GM06990 (cell line): ENCODE measurements around the gene LYRM9.
"Not testable (repeated sequence)": the region's sequence is repeated elsewhere in the genome, so short reads cannot be mapped to it uniquely, and the experiment has no call there.

Experiments used
- DNase-seq: peaks from one replicate; pipeline ENCODE4 v3.0.0-alpha.2; 2011; ENCODE audit not compliant: insufficient read length; ENCODE audit errors: extremely low read depth
- H3K27me3 ChIP-seq: replicated peaks from 2 replicates; pipeline ENCODE4 v1.6.0; 2011; ENCODE audit warnings: low read length; ENCODE audit not compliant: control insufficient read depth, insufficient read depth
- H3K36me3 ChIP-seq: 2 replicates; pipeline ENCODE4 v1.5.1; 2011; ENCODE audit warnings: low read length; ENCODE audit not compliant: control insufficient read depth, insufficient read depth
- H3K4me3 ChIP-seq: replicated peaks from 2 replicates; pipeline ENCODE4 v1.5.1; 2011; ENCODE audit warnings: low read depth, mild to moderate bottlenecking, control low read depth, low read length
- TF ChIP-seq, protein P1 (sequence below): IDR thresholded peaks from 2 replicates; pipeline ENCODE4 v1.5.1; 2011; ENCODE audit warnings: low read length, control low read depth, mild to moderate bottlenecking, inconsistent platforms; ENCODE audit not compliant: insufficient read depth, poor library complexity, severe bottlenecking

LYRM9 gene

GRCh38 chr17:27912964-27913363 is 19.8 kb upstream of the LYRM9 start:
- TF ChIP-seq, protein P1, sequence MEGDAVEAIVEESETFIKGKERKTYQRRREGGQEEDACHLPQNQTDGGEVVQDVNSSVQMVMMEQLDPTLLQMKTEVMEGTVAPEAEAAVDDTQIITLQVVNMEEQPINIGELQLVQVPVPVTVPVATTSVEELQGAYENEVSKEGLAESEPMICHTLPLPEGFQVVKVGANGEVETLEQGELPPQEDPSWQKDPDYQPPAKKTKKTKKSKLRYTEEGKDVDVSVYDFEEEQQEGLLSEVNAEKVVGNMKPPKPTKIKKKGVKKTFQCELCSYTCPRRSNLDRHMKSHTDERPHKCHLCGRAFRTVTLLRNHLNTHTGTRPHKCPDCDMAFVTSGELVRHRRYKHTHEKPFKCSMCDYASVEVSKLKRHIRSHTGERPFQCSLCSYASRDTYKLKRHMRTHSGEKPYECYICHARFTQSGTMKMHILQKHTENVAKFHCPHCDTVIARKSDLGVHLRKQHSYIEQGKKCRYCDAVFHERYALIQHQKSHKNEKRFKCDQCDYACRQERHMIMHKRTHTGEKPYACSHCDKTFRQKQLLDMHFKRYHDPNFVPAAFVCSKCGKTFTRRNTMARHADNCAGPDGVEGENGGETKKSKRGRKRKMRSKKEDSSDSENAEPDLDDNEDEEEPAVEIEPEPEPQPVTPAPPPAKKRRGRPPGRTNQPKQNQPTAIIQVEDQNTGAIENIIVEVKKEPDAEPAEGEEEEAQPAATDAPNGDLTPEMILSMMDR, result no peak
- H3K36me3 ChIP-seq, result no peaks in the 10 kb centered on the region

DNA sequence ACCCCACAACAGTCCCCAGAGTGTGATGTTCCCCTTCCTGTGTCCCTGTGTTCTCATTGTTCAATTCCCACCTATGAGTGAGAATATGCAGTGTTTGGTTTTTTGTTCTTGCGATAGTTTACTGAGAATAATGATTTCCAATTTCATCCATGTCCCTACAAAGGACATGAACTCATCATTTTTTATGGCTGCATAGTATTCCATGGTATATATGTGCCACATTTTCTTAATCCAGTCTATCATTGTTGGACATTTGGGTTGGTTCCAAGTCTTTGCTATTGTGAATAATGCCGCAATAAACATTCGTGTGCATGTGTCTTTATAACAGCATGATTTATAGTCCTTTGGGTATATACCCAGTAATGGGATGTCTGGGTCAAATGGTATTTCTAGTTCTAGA is 19.1 kb upstream of the LYRM9 start:
- not testable (repeated sequence) for H3K36me3 ChIP-seq, H3K27me3 ChIP-seq, H3K4me3 ChIP-seq, DNase-seq

More at GRCh38 chr17:27912964-27913363, 19.8 kb upstream of the LYRM9 start:
- Histone ChIP-seq H3K4me3 (no peak overlapping the region), H3K27me3 (no peaks in the 10 kb centered on the region; the same call in none of the 2 replicates)
- DNase-seq, result no peak

- Histone ChIP-seq H3K27me3 (peaks cover 2% of the 10 kb centered on the region; the same call in 1 of the 2 replicates), H3K36me3 (no peaks in the 10 kb centered on the region), H3K4me3 (no peak overlapping the region)
- TF ChIP-seq, protein P1, result no peak
- no peak for DNase-seq
These were observed 14.9 kb upstream of the LYRM9 start for GRCh38 chr17:27907976-27908558.

- no peak overlapping the region for H3K4me3 ChIP-seq
- H3K27me3 ChIP-seq, result peaks cover 2% of the 10 kb centered on the region; the same call in 1 of the 2 replicates
- DNase-seq, result no peak
- TF ChIP-seq, protein P1, result no peak
- H3K36me3 ChIP-seq, result no peaks in the 10 kb centered on the region
These were observed 13.5 kb upstream of the LYRM9 start for GRCh38 chr17:27906623-27907022.

- peaks cover 2% of the 10 kb centered on the region; the same call in 1 of the 2 replicates for H3K27me3 ChIP-seq
- H3K4me3 ChIP-seq, result no peak overlapping the region
- no peaks in the 10 kb centered on the region for H3K36me3 ChIP-seq
- TF ChIP-seq, protein P1, result no peak
- no peak for DNase-seq
These were observed 13.0 kb upstream of the LYRM9 start for GRCh38 chr17:27906226-27906580.

GRCh38 chr17:27905447-27906225 is 12.5 kb upstream of the LYRM9 start:
- Histone ChIP-seq H3K27me3 (peaks cover 2% of the 10 kb centered on the region; the same call in 1 of the 2 replicates), H3K36me3 (no peaks in the 10 kb centered on the region), H3K4me3 (no peak overlapping the region)
- no peak for DNase-seq
- TF ChIP-seq, protein P1, result no peak
